Panc1 (cell line): ENCODE results near the gene VEGFA.

Source experiments
- POLR2AphosphoS5 ChIP-seq: IDR thresholded peaks from 2 replicates; pipeline ENCODE4 v1.6.1; 2012; ENCODE audit warnings: mild to moderate bottlenecking, low read depth, low read length, moderate library complexity
- TF ChIP-seq, protein P1 (sequence below): fragments of 450-650 bp; IDR thresholded peaks from 2 replicates; pipeline ENCODE4 v1.5.1; 2017; ENCODE audit warnings: mild to moderate bottlenecking
- TF ChIP-seq, protein P2 (sequence below), 2 experiments: IDR thresholded peaks; 2 replicates each; pipeline ENCODE4 v1.6.1; 2011 to 2012; ENCODE audit warnings: low read depth in 2 of 2, control low read depth in 1 of 2, low read length in 1 of 2, mild to moderate bottlenecking in 1 of 2, moderate library complexity in 1 of 2; ENCODE audit not compliant: insufficient read depth in 1 of 2

DNA sequence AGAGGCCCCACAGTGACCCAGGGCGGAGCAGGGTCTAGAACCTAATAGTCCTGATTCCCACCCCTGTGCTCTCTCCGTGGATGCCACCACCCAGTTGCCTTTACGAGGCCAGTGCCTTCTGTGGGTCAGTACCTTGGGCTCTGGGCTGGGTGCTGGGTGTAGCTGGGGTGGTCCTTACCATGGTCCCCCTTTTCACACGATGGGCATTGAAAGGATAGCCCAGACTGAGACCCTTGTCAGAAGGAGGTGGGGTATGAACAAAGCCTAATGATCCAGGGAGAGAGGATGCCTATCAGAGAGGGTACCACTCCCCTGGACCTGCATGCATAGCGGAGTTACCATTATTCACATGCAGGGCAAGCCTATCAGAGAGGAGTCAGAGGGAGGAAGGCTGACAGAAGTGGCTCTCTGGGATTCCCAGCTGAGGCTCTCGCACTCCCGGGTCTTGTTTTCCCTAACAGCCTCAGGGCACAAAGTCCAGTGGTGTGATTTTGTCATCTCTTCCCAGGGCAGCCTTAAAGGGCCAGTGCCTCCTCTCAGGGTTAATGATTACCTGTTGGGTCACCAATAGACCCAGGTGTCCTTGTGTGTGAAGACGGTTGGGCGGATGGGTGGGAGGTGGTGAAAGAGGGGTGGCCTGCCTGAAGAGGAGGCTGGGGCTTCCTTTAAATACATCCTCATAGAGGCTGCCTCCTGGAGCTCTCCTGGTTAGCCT, 36.2 kb downstream of the VEGFA start:
- TF ChIP-seq, protein P1, sequence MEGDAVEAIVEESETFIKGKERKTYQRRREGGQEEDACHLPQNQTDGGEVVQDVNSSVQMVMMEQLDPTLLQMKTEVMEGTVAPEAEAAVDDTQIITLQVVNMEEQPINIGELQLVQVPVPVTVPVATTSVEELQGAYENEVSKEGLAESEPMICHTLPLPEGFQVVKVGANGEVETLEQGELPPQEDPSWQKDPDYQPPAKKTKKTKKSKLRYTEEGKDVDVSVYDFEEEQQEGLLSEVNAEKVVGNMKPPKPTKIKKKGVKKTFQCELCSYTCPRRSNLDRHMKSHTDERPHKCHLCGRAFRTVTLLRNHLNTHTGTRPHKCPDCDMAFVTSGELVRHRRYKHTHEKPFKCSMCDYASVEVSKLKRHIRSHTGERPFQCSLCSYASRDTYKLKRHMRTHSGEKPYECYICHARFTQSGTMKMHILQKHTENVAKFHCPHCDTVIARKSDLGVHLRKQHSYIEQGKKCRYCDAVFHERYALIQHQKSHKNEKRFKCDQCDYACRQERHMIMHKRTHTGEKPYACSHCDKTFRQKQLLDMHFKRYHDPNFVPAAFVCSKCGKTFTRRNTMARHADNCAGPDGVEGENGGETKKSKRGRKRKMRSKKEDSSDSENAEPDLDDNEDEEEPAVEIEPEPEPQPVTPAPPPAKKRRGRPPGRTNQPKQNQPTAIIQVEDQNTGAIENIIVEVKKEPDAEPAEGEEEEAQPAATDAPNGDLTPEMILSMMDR: no peak
- no peak for TF ChIP-seq POLR2AphosphoS5
- TF ChIP-seq, protein P2, sequence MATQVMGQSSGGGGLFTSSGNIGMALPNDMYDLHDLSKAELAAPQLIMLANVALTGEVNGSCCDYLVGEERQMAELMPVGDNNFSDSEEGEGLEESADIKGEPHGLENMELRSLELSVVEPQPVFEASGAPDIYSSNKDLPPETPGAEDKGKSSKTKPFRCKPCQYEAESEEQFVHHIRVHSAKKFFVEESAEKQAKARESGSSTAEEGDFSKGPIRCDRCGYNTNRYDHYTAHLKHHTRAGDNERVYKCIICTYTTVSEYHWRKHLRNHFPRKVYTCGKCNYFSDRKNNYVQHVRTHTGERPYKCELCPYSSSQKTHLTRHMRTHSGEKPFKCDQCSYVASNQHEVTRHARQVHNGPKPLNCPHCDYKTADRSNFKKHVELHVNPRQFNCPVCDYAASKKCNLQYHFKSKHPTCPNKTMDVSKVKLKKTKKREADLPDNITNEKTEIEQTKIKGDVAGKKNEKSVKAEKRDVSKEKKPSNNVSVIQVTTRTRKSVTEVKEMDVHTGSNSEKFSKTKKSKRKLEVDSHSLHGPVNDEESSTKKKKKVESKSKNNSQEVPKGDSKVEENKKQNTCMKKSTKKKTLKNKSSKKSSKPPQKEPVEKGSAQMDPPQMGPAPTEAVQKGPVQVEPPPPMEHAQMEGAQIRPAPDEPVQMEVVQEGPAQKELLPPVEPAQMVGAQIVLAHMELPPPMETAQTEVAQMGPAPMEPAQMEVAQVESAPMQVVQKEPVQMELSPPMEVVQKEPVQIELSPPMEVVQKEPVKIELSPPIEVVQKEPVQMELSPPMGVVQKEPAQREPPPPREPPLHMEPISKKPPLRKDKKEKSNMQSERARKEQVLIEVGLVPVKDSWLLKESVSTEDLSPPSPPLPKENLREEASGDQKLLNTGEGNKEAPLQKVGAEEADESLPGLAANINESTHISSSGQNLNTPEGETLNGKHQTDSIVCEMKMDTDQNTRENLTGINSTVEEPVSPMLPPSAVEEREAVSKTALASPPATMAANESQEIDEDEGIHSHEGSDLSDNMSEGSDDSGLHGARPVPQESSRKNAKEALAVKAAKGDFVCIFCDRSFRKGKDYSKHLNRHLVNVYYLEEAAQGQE (IDR thresholded peaks at IDR 0.05; ENCODE audit: insufficient read depth in 1 of 2, low read depth in 2 of 2, low read length in 1 of 2): no peak
